Measurements from ENCODE around the gene MAPK9.

The MAPK9 gene

DNA sequence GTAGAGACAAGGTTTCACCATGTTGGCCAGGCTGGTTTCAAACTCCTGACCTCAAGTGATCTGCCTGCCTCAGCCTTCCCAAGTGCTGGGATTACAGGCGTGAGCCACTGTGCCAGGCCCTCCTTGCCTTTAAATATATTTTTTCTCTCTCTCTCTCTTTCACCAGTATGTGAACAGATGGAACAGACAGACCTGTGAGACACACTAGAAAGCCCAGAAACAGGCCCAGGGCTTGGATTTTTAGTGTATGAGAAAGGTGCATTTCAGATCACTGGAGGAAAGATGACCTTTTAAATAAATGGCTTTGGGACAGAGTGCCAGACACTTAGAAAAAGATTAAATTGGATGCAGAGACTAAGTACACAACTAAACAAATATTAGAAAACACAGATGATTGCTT is 86.0 kb downstream of the MAPK9 start:
- DNase-seq (ENCODE audit: low read depth) = no peak

DNA sequence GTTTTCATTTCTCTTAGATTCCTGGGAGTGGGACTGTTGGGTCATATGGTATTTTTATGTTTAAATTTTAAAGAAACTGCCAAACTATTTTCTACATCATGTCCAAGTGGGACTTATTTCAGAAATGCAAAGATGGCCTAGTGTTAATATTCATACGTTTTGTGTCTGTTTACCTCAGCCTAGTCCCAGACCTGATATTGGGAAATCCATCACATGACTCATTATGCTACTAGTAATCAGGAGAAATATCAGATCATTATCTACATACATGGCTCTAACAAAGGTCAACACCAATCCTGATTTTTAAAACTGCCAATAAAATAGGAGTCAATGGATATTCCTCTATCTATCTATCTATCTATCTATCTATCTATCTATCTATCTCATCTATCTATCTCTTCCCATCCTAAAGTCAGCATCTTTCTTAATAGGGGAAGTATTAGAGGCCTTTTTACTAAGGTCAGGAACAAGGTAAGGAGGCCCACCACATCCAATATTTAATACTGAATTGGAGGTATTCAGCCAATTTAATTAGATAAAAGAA is 87.5 kb downstream of the MAPK9 start:
- DNase-seq (ENCODE audit: low read depth) = no peak

- DNase-seq (ENCODE audit: low read depth) = no peak
Measured at GRCh38 chr5:180202939-180203573, 88.8 kb downstream of the MAPK9 start.

- DNase-seq (ENCODE audit: low read depth) = no peak
Measured at GRCh38 chr5:180201051-180201987, 90.6 kb downstream of the MAPK9 start.

DNA sequence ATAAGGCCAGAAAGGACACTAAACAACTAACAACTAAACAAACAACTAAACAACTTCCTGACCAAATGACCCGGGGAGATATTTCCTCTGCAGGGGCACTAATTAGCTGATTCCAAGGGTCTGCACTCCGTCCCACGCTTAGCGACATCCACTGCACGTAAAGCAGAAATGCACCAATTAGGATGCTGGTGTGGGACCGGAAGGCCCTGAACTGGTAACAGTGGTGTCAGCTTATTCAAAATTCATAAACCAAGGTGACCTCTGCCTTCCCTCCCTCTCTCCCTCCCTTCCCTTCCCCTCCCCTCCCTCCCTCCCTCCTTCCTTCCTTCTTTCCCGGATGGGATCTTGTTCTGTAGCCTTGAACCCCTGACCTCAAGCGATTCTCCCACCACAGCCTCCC is 92.5 kb downstream of the MAPK9 start:
- no peak for DNase-seq (ENCODE audit: low read depth)

GRCh38 chr5:180198208-180198607 is 93.7 kb downstream of the MAPK9 start:
- DNase-seq (ENCODE audit: low read depth) = no peak

- DNase-seq (ENCODE audit: low read depth) = no peak
Measured at GRCh38 chr5:180197016-180197702, 94.7 kb downstream of the MAPK9 start.

DNA sequence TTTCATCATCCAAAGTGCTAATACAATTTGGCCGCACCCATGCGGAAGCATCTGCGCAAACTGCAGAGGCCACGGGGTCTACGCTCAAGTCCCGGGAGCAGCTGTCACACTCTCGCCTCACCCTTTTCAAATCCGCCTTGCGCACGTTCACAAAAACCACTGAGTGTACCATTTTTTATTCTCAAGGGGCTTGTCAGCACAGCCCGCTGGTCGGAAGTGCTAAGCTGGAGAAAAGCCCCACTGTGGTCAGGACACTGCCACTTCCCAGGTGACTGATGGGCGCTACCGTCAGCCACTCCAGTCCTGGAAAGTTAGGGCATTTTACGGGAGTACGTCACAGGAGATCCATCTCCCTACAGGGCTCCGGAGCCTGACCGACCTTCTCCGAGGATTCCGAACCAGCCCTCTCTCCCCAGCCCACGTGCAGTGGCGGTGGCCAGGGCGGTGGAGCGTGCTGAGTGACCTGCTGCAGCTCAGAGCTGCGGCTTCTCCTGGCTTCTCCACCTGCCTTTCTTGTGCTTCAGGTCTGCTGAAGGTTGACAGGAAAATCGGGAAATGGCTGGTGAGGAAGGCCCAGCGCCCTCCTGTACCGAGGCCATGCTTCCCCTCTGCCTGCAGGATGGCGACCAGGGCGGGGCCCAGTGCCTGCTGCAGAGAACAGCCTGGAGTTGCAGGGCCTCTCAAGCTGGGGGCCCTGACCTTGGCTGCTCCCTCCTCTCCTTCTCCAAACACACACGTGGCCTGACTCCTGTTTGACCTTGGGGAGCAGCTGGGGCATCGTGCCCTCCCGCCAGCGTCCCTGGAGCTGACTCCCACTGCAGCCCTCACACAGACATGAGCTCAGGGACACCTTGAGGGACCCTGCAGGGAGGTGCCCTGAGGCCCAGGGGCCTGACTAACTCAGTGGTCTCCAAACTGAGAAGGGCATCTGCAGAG is 97.2 kb downstream of the MAPK9 start:
- no peak for DNase-seq (ENCODE audit: low read depth)

- no peak for DNase-seq (ENCODE audit: low read depth)
Measured at GRCh38 chr5:180193749-180194375, 98.0 kb downstream of the MAPK9 start.

DNA sequence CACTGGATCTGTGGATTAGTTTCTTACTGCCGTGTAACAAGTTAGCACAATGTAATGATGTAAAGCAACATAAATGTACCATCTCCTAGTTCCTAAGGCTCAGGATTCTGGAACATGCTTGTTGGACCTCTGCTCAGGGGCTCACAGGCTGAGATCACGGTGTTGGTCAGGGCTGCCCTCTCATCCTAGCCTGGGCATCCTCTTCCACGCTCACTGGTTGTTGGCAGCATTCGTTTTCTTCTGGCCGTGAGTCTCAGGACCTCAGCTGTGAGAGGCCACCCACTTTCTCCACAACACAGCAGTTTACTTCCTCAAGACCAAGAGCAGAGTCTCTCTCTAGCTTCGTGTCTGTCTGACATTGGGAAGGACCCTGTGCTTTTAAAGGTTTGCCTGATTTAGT is 100.2 kb downstream of the MAPK9 start:
- DNase-seq (ENCODE audit: low read depth) = no peak

DNA sequence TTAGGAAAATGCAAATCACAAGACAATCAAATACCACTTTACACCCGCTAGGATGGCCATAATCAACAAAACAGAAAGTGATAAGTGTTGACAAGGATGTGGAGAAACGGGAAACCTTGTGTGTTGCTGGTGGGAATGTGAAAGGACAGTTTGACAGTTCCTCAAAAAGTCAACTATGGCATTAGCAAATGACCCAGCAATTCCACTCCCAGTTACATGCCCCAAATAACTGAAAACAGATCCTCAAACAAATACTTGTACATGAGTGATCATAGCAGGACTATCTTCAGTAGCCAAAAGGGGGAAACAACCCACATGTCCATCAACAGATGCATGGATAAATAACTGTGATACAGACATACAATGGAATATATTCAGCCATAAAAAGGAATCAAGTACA is 104.1 kb downstream of the MAPK9 start:
- no peak for DNase-seq (ENCODE audit: low read depth)

Data from activated T-helper 1 cell treated with Interleukin-2 at 50 U/mL for 16 hours (primary cell).